Transverse colon (tissue), 4 donors: Measurements from ENCODE around the gene GABBR2.
"Not testable (repeated sequence)": the region's sequence is repeated elsewhere in the genome, so short reads cannot be mapped to it uniquely, and the experiment has no call there.

ENCODE experiments used
- EP300 ChIP-seq: sonication (generic); formaldehyde crosslinking; IDR thresholded peaks from one replicate; pipeline ENCODE4 v1.6.1; 2017; ENCODE audit warnings: antibody characterized with exemption, low read depth
- POLR2A ChIP-seq: fragments of 450-650 bp; IDR thresholded peaks from one replicate; pipeline ENCODE4 v1.6.1; 2016; ENCODE audit warnings: antibody characterized with exemption, mild to moderate bottlenecking, moderate library complexity
- POLR2AphosphoS5 ChIP-seq, 3 donors: sonication (generic); formaldehyde crosslinking; IDR thresholded peaks; one replicate each; pipeline ENCODE4 v1.6.1; 2016; ENCODE audit warnings: antibody characterized with exemption in 3 of 3
- TF ChIP-seq, protein P1 (sequence below), 5 experiments: fragments of 200-600 bp in 3 of 5; fragments of 450-650 bp in 2 of 5; sonication (generic) in 3 of 5; IDR thresholded peaks; 1 replicate in 2 of 5; 2 replicates in 3 of 5; pipeline ENCODE4 v1.5.1; 2016 to 2017; ENCODE audit warnings: antibody characterized with exemption in 5 of 5, inconsistent platforms in 3 of 5, mild to moderate bottlenecking in 2 of 5, moderate library complexity in 1 of 5

DNA sequence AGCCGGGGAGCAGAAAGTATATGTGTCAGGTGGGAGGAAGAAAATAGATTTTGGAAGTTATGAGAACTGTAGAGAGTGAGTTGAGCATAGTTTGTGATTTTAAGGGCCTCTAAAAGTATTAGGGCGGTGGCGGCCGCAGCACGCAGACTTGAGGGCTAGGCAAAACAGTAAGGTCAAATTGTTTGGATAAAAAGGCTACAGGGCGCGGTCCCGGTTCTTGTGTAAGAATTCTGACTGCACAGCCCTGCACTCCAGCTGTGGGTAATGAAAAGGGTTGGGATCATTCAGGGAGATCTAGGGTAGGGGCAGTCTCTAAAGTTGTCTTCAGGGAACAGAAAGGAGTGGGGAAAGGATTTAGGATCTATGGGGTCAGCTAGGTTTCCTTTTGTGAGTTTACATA lies 441.2 kb downstream of the GABBR2 start:
- TF ChIP-seq, protein P1, sequence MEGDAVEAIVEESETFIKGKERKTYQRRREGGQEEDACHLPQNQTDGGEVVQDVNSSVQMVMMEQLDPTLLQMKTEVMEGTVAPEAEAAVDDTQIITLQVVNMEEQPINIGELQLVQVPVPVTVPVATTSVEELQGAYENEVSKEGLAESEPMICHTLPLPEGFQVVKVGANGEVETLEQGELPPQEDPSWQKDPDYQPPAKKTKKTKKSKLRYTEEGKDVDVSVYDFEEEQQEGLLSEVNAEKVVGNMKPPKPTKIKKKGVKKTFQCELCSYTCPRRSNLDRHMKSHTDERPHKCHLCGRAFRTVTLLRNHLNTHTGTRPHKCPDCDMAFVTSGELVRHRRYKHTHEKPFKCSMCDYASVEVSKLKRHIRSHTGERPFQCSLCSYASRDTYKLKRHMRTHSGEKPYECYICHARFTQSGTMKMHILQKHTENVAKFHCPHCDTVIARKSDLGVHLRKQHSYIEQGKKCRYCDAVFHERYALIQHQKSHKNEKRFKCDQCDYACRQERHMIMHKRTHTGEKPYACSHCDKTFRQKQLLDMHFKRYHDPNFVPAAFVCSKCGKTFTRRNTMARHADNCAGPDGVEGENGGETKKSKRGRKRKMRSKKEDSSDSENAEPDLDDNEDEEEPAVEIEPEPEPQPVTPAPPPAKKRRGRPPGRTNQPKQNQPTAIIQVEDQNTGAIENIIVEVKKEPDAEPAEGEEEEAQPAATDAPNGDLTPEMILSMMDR (IDR thresholded peaks at IDR 0.05) = not testable (repeated sequence)
- not testable (repeated sequence) for TF ChIP-seq EP300; POLR2A; POLR2AphosphoS5 (IDR thresholded peaks at IDR 0.05)
